Measurements from ENCODE around the gene ZNF777.
"Not testable (repeated sequence)": the region's sequence is repeated elsewhere in the genome, so short reads cannot be mapped to it uniquely, and the experiment has no call there.

The ZNF777 gene

DNA sequence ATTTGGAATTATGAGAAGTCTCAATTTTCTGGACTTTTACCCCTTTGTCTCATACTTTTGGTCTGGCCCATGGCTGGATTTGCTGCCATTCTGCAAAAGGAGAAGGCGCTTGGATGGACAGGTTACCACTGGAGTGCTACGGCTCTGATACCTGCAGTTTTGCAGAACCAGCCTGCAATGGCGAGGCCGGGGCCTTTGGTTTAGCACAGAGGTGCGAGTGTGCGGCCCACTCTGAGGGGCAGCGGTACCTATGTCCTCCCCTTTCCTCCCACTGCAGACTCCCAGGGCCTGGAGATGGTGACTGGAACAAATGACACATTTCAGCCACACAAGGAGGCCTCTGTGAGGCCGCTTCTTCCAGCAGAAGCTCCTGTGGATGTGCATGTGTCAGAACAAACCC lies 11.9 kb downstream of the ZNF777 start:
- DNase-seq, result no peak

DNA sequence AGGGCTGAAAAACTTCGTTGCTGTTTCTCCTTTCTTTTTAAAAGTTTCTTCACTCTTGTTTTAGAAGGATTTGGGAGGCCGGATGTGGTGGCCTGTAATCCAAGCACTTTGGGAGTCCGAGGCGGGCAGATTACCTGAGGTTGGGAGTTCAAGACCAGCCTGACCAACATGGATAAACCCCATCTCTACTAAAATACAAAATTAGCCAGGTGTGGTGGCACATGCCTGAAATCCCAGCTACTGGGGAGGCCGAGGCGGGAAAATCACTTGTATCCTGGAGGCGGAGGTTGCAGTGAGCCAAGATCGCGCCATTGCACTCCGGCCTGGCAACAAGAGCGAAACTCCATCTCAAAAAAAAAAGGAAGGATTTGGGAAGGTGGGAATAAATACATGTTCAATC lies 14.8 kb downstream of the ZNF777 start:
- DNase-seq, result not testable (repeated sequence)

GRCh38 chr7:149444287-149444686 lies 16.6 kb downstream of the ZNF777 start:
- no peak for DNase-seq

DNA sequence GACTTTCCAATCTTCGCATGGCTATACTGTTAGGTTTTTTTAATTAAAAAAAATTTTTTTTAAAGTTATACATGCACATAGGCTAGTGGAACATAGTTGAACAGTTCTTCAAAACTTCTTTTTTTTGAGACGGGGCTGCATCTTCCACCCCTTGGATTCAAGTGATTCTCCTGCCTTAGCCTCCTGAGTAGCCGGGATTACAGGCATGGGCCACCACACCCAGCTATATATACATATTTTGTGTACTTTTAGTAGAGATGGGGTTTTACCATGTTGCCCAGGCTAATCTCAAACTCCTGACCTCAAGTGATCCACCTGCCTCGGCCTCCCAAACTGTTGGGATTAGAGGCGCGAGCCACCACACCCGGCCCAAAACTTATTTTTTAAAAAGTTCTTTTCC lies 17.3 kb downstream of the ZNF777 start:
- no peak for DNase-seq

DNA sequence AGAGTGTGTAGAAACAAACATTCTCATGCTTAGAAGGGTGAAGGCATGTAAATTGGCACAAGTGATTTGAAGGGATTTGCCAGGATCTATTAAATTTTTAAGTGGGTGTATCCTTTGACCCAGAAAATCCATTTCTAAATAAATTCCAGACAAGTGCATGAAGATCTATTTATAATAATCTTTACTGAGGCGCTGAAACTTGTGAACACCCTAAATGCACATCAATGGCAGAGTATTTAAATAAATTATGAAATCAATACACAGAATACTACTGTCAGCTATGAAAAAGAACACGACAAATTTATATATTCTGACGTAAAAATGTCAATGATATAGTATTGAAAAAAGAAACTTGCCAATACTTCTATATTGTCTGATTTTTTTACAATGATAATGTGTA lies 17.9 kb downstream of the ZNF777 start:
- no peak for DNase-seq

DNA sequence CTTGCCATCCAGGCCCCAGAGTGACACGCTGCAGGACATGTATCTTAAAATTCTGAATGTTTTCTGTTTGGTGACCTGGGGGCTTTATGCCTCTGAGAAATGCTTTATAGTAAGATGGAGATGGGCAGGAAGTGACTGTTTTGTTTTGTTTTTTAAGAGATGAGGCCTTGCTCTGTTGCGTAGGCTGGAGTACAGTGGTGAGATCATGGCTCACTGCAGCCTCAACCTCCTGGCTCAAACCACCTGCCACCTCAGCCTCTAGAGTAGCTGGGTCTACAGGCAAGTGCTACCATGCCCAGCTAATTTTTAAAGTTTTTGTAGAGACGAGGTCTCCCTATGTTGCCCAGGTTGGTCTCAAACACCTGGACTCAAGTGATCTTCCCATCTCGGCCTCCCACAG lies 20.6 kb downstream of the ZNF777 start:
- no peak for DNase-seq

- no peak for DNase-seq
These were observed 24.5 kb downstream of the ZNF777 start for GRCh38 chr7:149436358-149436757.

- no peak for DNase-seq
These were observed 27.7 kb downstream of the ZNF777 start for GRCh38 chr7:149433124-149433523.

DNA sequence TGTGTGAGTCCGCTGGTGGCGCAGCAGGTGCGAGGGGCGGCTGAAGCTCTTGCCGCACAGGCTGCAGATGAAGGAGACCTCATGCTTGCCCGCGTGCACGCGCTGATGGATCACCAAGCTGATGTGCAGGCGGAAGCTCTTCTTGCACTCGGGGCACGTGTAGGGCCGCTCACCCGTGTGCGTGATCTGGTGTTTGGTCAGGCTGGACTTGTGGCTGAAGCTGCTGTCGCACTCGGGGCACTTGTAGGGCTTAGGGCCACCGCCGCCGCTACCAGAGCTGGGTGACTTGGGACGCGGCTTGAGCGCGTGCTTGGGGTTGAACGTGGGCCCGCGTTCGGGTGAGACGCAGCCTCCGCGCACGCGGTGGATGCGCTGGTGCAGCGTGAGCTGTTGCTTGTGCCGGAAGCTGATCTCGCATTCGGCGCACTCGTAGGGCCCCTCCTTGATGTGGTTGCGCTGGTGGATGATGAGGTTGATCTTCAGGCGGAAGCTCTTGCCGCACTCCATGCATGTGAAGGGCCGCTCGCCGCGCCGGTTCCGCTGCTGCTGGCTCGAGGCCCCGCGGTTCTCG lies 28.7 kb downstream of the ZNF777 start:
- no peak for DNase-seq

- no peak for DNase-seq
These were observed 29.3 kb downstream of the ZNF777 start for GRCh38 chr7:149431486-149432120.

DNA sequence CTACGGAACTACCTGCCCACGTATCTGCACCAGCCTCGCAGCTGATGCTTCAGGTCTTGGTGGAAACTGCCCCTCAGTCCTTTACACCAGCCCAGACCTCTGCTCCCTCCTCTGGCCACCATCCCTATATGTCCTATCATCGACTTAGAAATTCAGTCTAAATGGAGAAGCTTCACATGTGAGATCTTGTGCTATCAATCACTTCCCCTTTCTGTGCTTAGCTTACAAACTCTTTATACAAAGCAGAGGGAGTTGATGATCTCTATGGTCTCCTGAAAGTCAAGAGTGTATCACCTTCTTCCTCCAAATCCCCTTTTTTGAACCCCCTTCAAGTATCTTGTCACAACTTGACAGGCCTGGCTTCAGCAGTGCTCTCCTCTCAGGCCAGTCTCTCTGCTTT lies 30.7 kb downstream of the ZNF777 start:
- DNase-seq, result peak; percentile 74

- DNase-seq, result no peak
These were observed 33.0 kb downstream of the ZNF777 start for GRCh38 chr7:149427893-149428292.

- no peak for DNase-seq
These were observed 33.7 kb downstream of the ZNF777 start for GRCh38 chr7:149427096-149427680.

DNA sequence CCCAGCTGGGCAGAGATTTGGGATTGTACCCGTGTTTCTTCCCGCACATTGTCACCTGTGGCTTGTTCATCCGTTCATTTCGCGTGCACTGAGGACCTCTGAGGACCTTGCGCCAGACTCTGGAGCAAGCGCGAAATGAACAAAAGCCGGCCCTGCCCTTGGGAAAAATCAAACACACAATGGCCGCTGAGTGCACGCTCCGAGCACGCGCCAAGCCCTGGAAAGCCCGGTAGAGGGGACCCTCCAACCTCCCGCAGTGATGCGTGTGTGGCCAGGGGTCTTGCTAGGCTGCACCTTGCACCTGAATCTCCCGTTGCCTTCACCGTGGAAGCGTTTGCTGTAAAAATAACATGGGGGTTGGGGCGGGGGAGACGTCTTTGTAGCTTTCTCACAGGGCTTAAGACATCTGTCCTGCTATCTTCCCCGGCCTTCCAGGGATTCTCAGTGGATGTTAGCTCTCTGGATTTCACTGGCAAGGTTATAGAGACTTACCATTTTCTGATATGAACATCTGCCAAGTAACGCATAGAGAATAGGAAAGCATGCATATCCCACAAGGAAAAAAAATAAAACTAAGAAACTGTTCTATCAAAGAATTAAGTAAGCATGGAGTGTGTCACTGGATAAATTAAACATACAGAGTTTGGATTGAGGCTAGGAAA lies 37.3 kb downstream of the ZNF777 start:
- DNase-seq, result no peak

DNA sequence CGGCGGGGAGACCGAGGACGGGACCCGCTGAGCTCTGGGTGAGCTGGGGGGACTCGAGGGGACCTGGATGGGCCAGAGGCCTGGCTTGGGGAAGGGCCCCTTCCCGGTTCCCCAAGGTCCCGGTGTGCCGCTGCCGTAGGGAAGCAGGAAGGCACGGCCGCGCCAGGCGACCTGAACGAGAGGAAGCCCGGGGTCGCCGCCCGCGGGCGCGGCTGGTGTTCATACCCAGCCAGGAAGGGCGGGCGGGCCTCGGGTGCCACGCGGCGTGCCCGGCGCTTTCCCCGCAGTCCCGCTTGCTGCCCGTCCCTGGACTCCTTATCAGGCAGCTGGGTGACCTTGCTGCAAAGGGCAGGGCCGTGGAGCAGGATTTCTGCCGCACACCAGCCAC lies 38.0 kb downstream of the ZNF777 start:
- DNase-seq, result no peak

GRCh38 chr7:149422162-149422913 lies 38.5 kb downstream of the ZNF777 start:
- peak; percentile 58 for DNase-seq

DNA sequence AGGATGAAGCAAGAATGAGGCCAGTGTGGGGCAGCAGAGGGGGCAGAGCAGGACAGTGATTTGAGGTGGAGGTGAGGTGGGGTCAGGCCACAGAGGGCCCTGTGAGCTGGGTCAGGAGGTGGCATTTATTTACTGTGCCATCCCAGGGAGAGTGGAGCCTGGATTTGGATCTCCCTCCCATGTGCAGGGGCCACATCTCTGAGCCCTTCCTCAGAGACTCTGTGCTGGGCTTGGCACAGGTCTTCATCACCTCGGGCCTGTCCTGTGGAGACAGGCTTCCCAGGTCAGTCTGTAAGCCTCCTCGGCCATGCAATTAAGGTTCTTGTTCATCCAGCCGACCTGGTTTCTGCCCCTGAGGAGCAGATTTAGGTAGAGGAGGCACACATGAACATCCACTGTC lies 40.9 kb downstream of the ZNF777 start:
- no peak for DNase-seq

DNA sequence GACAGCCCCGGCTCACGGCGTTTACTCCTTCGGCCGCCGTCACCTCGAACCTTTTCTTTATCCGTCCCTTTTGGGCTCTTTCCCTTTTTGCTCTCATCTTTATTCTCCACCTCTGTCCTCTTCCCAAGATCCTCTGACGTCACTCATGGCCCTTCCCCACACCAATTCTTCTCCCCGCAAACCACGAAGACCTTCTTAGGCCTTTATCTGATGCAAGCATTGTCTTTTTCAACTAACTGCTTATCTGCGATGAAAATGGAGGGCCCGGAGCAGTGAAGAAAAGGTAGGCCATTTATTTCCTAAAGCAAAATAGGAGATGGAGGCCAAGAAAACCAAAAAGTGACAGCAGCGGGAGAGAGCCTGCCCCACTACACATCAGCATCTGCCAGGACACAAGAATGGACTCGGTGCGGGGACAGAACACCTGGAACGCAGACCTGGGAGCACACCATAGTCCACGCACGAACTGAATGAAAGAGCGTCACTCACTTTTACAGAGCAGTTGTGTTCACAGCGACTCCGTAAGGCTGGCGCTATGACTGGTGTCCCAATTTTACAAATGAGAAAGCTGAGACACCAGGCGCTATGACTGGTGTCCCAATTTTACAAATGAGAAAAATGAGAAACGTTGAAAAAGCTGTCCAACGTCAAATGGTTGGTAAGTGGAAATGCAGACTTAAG lies 45.3 kb downstream of the ZNF777 start:
- no peak for DNase-seq

GRCh38 chr7:149414745-149415390 lies 46.0 kb downstream of the ZNF777 start:
- no peak for DNase-seq

DNA sequence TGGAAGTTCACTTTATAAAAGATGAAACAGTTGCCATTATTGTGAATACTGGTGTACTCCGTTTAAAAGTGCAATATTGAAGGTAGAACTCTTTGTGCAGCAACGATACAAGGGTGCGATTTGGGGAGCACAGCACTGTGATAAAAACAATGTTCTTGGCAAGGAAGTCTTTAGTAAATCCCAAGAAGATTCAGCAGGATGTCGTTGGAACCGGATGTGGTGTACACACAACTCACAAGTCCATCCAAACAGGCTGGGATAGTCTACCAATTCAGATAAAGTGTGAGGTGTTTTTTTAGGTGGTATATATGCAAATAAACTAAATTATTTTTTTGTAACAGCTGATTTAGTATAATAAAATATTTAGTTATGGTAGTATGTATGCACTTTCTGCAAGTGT lies 46.7 kb downstream of the ZNF777 start:
- DNase-seq, result no peak

- DNase-seq, result not testable (repeated sequence)
These were observed 47.8 kb downstream of the ZNF777 start for GRCh38 chr7:149413083-149413482.

DNA sequence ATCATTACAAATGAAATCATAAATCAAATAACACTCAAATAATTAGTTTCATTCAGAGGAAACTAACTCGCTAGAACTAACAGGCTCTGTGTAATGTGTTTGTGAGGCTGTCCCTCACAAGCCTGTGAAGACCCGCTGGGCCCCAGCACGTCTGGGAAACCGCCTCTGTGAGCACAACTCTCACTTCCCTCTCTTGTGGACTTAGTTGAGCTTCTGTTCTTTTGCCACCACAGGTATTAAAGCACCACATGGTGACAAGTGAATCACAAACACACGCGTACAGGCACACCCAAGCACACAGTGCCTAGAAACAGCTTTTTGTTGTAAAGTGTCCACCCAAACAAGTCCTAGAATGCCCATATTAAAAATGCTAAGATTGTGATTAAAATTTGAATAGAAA lies 51.0 kb downstream of the ZNF777 start:
- peak; percentile 89 for DNase-seq
